Keratinocyte (primary cell): ENCODE results near the gene C3orf20.

Source experiments
- CTCF ChIP-seq, 3 experiments: IDR thresholded peaks in 1 of 3; conservative IDR thresholded peaks in 1 of 3; optimal IDR thresholded peaks in 1 of 3; 2 replicates in 2 of 3; 3 replicates in 1 of 3; pipeline versions ENCODE3 to v1.5.1; 2011; ENCODE audit warnings: low read length in 3 of 3, mild to moderate bottlenecking in 3 of 3, moderate library complexity in 2 of 3, control low read depth in 1 of 3, inconsistent platforms in 1 of 3; ENCODE audit not compliant: insufficient read depth in 2 of 3; ENCODE audit errors: extremely low read depth in 1 of 3
- EZH2 ChIP-seq: IDR thresholded peaks from one replicate; pipeline ENCODE4 v1.6.1; 2012; ENCODE audit warnings: inconsistent platforms, mild to moderate bottlenecking, low read length, moderate library complexity

GRCh38 chr3:14688525-14688924 is 13.6 kb downstream of the C3orf20 start:
- TF ChIP-seq CTCF (optimal IDR thresholded peaks at IDR 0.05 in 1 of 3, IDR thresholded peaks at IDR 0.05 in 1 of 3, conservative IDR thresholded peaks at IDR 0.05 in 1 of 3; ENCODE audit: extremely low read depth in 1 of 3, insufficient read depth in 2 of 3, low read length in 3 of 3) (no peak), EZH2 (no peak)
